Measurements from ENCODE around the gene TLCD1. TPM values are rescaled to one million over a fixed set of nuclear protein-coding genes. Genes with fewer than 3 reads are reported as not detected.
A peak's percentile ranks its signal among the peaks of the same experiment; 100 is the strongest.

Gene TLCD1
- total RNA-seq, 1 donor from 2014 or later: 8.2 TPM

- no peak for TF ChIP-seq CTCF (IDR thresholded peaks at IDR 0.05; ENCODE audit: partially characterized antibody, unreplicated experiment)
- no peak overlapping the region for H3K4me3 Mint-ChIP-seq (ENCODE audit: unreplicated experiment)
- H3K9me3 Mint-ChIP-seq (ENCODE audit: unreplicated experiment): peaks cover 5% of the 10 kb centered on the region
- peaks cover 15% of the 10 kb centered on the region for H3K27me3 Mint-ChIP-seq (ENCODE audit: unreplicated experiment)
- peaks cover 1% of the 10 kb centered on the region for H3K4me1 Mint-ChIP-seq (ENCODE audit: low read depth, unreplicated experiment)
- H3K27ac Mint-ChIP-seq (ENCODE audit: unreplicated experiment): peak overlapping the region; percentile 9
- no peak for DNase-seq
- H3K36me3 Mint-ChIP-seq (ENCODE audit: unreplicated experiment): peaks cover 6% of the 10 kb centered on the region
Observed at GRCh38 chr17:28702026-28702751, 23.8 kb downstream of the TLCD1 start.

- Mint-ChIP-seq H3K9me3 (ENCODE audit: unreplicated experiment) (peaks cover 4% of the 10 kb centered on the region), H3K27me3 (ENCODE audit: unreplicated experiment) (peaks cover 10% of the 10 kb centered on the region), H3K4me1 (ENCODE audit: low read depth, unreplicated experiment) (no peaks in the 10 kb centered on the region), H3K4me3 (ENCODE audit: unreplicated experiment) (no peak overlapping the region), H3K36me3 (ENCODE audit: unreplicated experiment) (peaks cover 6% of the 10 kb centered on the region), H3K27ac (ENCODE audit: unreplicated experiment) (peak overlapping the region; percentile 52)
- no peak for DNase-seq
- no peak for TF ChIP-seq CTCF (IDR thresholded peaks at IDR 0.05; ENCODE audit: partially characterized antibody, unreplicated experiment)
Observed at GRCh38 chr17:28700830-28701492, 25.1 kb downstream of the TLCD1 start.

GRCh38 chr17:28700278-28700677 is 25.8 kb downstream of the TLCD1 start:
- Mint-ChIP-seq H3K36me3 (ENCODE audit: unreplicated experiment) (peaks cover 6% of the 10 kb centered on the region), H3K9me3 (ENCODE audit: unreplicated experiment) (peaks cover 4% of the 10 kb centered on the region), H3K27me3 (ENCODE audit: unreplicated experiment) (peaks cover 8% of the 10 kb centered on the region), H3K27ac (ENCODE audit: unreplicated experiment) (no peak overlapping the region), H3K4me3 (ENCODE audit: unreplicated experiment) (no peak overlapping the region), H3K4me1 (ENCODE audit: low read depth, unreplicated experiment) (no peaks in the 10 kb centered on the region)
- no peak for DNase-seq
- no peak for TF ChIP-seq CTCF (IDR thresholded peaks at IDR 0.05; ENCODE audit: partially characterized antibody, unreplicated experiment)

- no peaks in the 10 kb centered on the region for H3K4me1 Mint-ChIP-seq (ENCODE audit: low read depth, unreplicated experiment)
- H3K27ac Mint-ChIP-seq (ENCODE audit: unreplicated experiment): peak overlapping the region; percentile 46
- H3K4me3 Mint-ChIP-seq (ENCODE audit: unreplicated experiment): no peak overlapping the region
- TF ChIP-seq CTCF (IDR thresholded peaks at IDR 0.05; ENCODE audit: partially characterized antibody, unreplicated experiment): no peak
- peaks cover 8% of the 10 kb centered on the region for H3K27me3 Mint-ChIP-seq (ENCODE audit: unreplicated experiment)
- H3K36me3 Mint-ChIP-seq (ENCODE audit: unreplicated experiment): no peaks in the 10 kb centered on the region
- no peak for DNase-seq
- no peaks in the 10 kb centered on the region for H3K9me3 Mint-ChIP-seq (ENCODE audit: unreplicated experiment)
Observed at GRCh38 chr17:28698253-28698941, 27.6 kb downstream of the TLCD1 start.

Measured in glutamatergic neuron (in vitro differentiated cells).